Measurements from ENCODE around the gene PDX1.

DNA sequence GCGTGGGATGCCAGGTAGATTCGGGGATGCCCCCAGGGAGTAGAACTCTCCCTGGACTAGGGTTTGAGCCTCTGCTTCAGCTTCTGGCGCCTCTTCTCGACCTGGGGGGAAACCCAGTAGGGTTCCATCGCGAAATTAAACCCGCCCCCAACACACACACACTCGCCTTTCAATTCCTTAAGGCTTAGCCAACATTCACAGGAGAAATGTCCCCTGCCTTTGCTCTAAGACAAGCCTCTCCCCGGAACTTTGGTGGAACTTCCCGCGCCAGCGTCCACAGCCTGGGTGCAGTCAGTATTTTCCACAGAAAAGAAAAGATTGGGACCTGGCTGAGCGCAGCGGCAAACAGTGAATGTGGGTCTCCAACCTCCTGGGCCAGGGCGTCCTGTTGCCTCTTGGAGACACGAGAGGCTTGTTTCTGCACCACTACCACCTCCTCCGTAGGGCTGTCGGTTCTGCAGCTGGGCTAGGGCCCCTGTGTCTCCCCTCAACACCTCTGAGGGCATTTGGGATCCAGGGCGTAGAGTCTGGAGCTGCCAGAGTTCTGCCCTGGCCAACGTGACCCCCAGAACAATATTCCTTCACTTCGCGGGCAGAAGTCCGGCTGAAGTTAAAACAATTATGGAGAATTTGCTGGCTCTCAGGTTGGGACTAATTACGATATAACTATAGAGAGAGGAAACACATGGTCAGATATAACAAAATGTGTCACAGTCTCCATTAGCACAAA lies 3.2 kb downstream of the PDX1 start:
- no peak for TF ChIP-seq CTCF (IDR thresholded peaks at IDR 0.05)
- TF ChIP-seq POLR2A (IDR thresholded peaks at IDR 0.05) = no peak
